Motor neuron (in vitro differentiated cells): ENCODE data around the gene HERC2. TPM values are rescaled to one million over a fixed set of nuclear protein-coding genes. Genes with fewer than 3 reads are reported as not detected.
"Not testable (repeated sequence)": the region's sequence is repeated elsewhere in the genome, so short reads cannot be mapped to it uniquely, and the experiment has no call there.

ENCODE experiments used
- ATAC-seq, 8 experiments: fragments of 200-7000 bp; cut with Tn5 transposase; replicated peaks in 6 of 8; 2 replicates each; pipeline ENCODE4 v1.8.0; 2021; ENCODE audit warnings: mild to moderate bottlenecking in 8 of 8, moderate library complexity in 8 of 8
- H3K27ac ChIP-seq, 2 donors: fragments of 250-450 bp; sonication (Bioruptor Pico); 2 replicates each; pipeline ENCODE4 v1.9.0; 2021; ENCODE audit warnings: antibody characterized with exemption in 2 of 2, mild to moderate bottlenecking in 2 of 2, moderate library complexity in 1 of 2
- H3K4me1 ChIP-seq, 2 donors: fragments of 250-450 bp; sonication (Bioruptor Pico); replicated peaks in 1 of 2; 2 replicates each; pipeline ENCODE4 v1.6.1; 2021; ENCODE audit warnings: antibody characterized with exemption in 2 of 2, mild to moderate bottlenecking in 2 of 2, moderate library complexity in 1 of 2
- H3K4me3 ChIP-seq, 5 donors: fragments of 250-450 bp; sonication (Bioruptor Pico); 2 replicates each; pipeline ENCODE4 v1.9.0; 2021; ENCODE audit warnings: antibody characterized with exemption in 5 of 5, mild to moderate bottlenecking in 5 of 5, moderate library complexity in 4 of 5
- WGBS, 10 experiments: fragments of 450-650 bp; shearing (Covaris generic); methylation state at CpG; one replicate each; pipeline ENCODE4 v1.0.0; 2022; 5-methylcytosine and 5-hydroxymethylcytosine counted together
- in situ Hi-C, 9 experiments: fragments of 400-800 bp; cut with MboI; loops; one replicate each; pipeline ENCODE4 v1.15.0; 2021; ENCODE audit warnings: low sequenced_read_pairs in 9 of 9, low pct_unique_long_range_greater_than_20kb in 2 of 9; ENCODE audit not compliant: unreplicated experiment in 9 of 9
- total RNA-seq, 8 experiments: library from RNA; unstranded; fragments of 300-600 nt; gene quantifications; 2 replicates each; pipeline versions ENCODE4 v1.2.3 to v1.2.4, GENCODE V29; 2022

The HERC2 gene
- total RNA-seq = 10 to 100 TPM; 22.6 to 88.4 (median 35.0) TPM

GRCh38 chr15:28322129-28322588 is at the start of gene HERC2:
Gene HERC2, minus strand, starts transcription at chr15:28322179. Its CDS starts 746 bp downstream, at chr15:28321433.
- WGBS, 10 experiments = no CpG with 5 or more reads among the region's 52 CpGs
- ATAC-seq, in situ Hi-C loops, H3K4me1 ChIP-seq: not testable (repeated sequence)
- peak within 1 kb of the TSS in 1 of 2 donors; percentile 75 for H3K27ac ChIP-seq
- H3K4me3 ChIP-seq = peak within 1 kb of the TSS; percentile 34 to 93 (median 79)

- H3K4me3 ChIP-seq, ATAC-seq: not testable (repeated sequence)
- WGBS, 10 experiments = no CpG with 5 or more reads among the region's 17 CpGs
These were observed 43.5 kb upstream of the HERC2 start for GRCh38 chr15:28365502-28365901.

GRCh38 chr15:28357984-28358383 is 36.0 kb upstream of the HERC2 start, which contains the start of gene GOLGA6L24:
Gene GOLGA6L24, minus strand, starts transcription at chr15:28358084. Its CDS starts 61 bp downstream, at chr15:28358023.
- ATAC-seq, H3K27ac ChIP-seq, H3K4me3 ChIP-seq, H3K4me1 ChIP-seq, in situ Hi-C loops: not testable (repeated sequence)
- no CpG with 5 or more reads among the region's 7 CpGs for WGBS, 10 experiments

More at GRCh38 chr15:28365502-28365901, 43.5 kb upstream of the HERC2 start:
- in situ Hi-C loops, H3K4me1 ChIP-seq, H3K27ac ChIP-seq: not testable (repeated sequence)

- Histone ChIP-seq H3K4me3 (peak overlapping the region; percentile 34 to 93 (median 79)), H3K27ac (peak overlapping the region in 1 of 2 donors; percentile 75)
- H3K4me1 ChIP-seq, in situ Hi-C loops, ATAC-seq: not testable (repeated sequence)
- no CpG with 5 or more reads among the region's 39 CpGs for WGBS, 10 experiments
These were observed 461 bp downstream of the HERC2 start for GRCh38 chr15:28321358-28322078.

- no CpG with 5 or more reads among the region's 1 CpG for WGBS, 10 experiments
- ATAC-seq, in situ Hi-C loops: not testable (repeated sequence)
These were observed 2.3 kb downstream of the HERC2 start for GRCh38 chr15:28319725-28320124.

GRCh38 chr15:28318828-28319227 is 3.2 kb downstream of the HERC2 start:
- ATAC-seq = not testable (repeated sequence)

More at GRCh38 chr15:28319725-28320124, 2.3 kb downstream of the HERC2 start:
- H3K27ac ChIP-seq, H3K4me1 ChIP-seq, H3K4me3 ChIP-seq: not testable (repeated sequence)

GRCh38 chr15:28318122-28318521 is 3.9 kb downstream of the HERC2 start:
- H3K4me1 ChIP-seq, H3K4me3 ChIP-seq, in situ Hi-C loops, ATAC-seq, H3K27ac ChIP-seq: not testable (repeated sequence)
- WGBS, 10 experiments = 80 to 100% (median 95%) methylated on average over 1 to 9 of the region's 13 CpGs; no CpG with 5 or more reads in 1 of the 10 experiments

More at GRCh38 chr15:28318828-28319227, 3.2 kb downstream of the HERC2 start:
- H3K4me3 ChIP-seq, H3K27ac ChIP-seq, H3K4me1 ChIP-seq, in situ Hi-C loops: not testable (repeated sequence)
- WGBS, 10 experiments = no CpG with 5 or more reads among the region's 3 CpGs

- 82 to 100% (median 98%) methylated on average over 2 to 5 of the region's 7 CpGs; no CpG with 5 or more reads in 4 of the 10 experiments for WGBS, 10 experiments
- H3K27ac ChIP-seq, ATAC-seq, in situ Hi-C loops, H3K4me1 ChIP-seq, H3K4me3 ChIP-seq: not testable (repeated sequence)
These were observed 5.0 kb downstream of the HERC2 start for GRCh38 chr15:28316958-28317357.

GRCh38 chr15:28310454-28310853 is 11.5 kb downstream of the HERC2 start:
- H3K4me1 ChIP-seq, H3K4me3 ChIP-seq, ATAC-seq, in situ Hi-C loops, H3K27ac ChIP-seq: not testable (repeated sequence)
- WGBS, 10 experiments = 80 to 100% (median 100%) methylated on average over 1 of the region's 11 CpGs; no CpG with 5 or more reads in 7 of the 10 experiments

- H3K4me3 ChIP-seq, H3K4me1 ChIP-seq, in situ Hi-C loops, ATAC-seq, H3K27ac ChIP-seq: not testable (repeated sequence)
- 100% methylated on average over 1 to 4 of the region's 5 CpGs; no CpG with 5 or more reads in 5 of the 10 experiments for WGBS, 10 experiments
These were observed 13.3 kb downstream of the HERC2 start for GRCh38 chr15:28308718-28309117.

- H3K4me1 ChIP-seq, H3K27ac ChIP-seq, in situ Hi-C loops, H3K4me3 ChIP-seq, ATAC-seq: not testable (repeated sequence)
- WGBS, 10 experiments = no CpG with 5 or more reads among the region's 2 CpGs
These were observed 16.3 kb downstream of the HERC2 start for GRCh38 chr15:28305700-28306099.

GRCh38 chr15:28297434-28297833 is 24.5 kb downstream of the HERC2 start:
- WGBS, 10 experiments = 91 to 100% (median 100%) methylated on average over 1 to 3 of the region's 3 CpGs; no CpG with 5 or more reads in 4 of the 10 experiments
- H3K4me1 ChIP-seq, H3K4me3 ChIP-seq, in situ Hi-C loops, ATAC-seq, H3K27ac ChIP-seq: not testable (repeated sequence)

- ATAC-seq, in situ Hi-C loops, H3K4me3 ChIP-seq, H3K4me1 ChIP-seq, H3K27ac ChIP-seq: not testable (repeated sequence)
- no CpG with 5 or more reads among the region's 4 CpGs for WGBS, 10 experiments
These were observed 25.2 kb downstream of the HERC2 start for GRCh38 chr15:28296814-28297213.
